ENCODE data around the gene GLI3.

GLI3 gene

GRCh38 chr7:41992881-41993867 is 243.8 kb downstream of the GLI3 start:
- Histone ChIP-seq H3F3A (ENCODE audit: low read depth) (no peaks in the 10 kb centered on the region), H3K9me3 (ENCODE audit: insufficient read depth, low read depth, low read length) (no peaks in the 10 kb centered on the region), H3K9me2 (replicated peaks; ENCODE audit: low read depth, low read length) (no peaks in the 10 kb centered on the region), H3K27me3 (ENCODE audit: insufficient read depth, low read length, poor library complexity, severe bottlenecking) (no peaks in the 10 kb centered on the region), H3K36me3 (ENCODE audit: insufficient read depth, low read length) (no peaks in the 10 kb centered on the region), H4K20me1 (ENCODE audit: insufficient read depth, low read length, poor library complexity, severe bottlenecking) (no peaks in the 10 kb centered on the region), H3K4me1 (ENCODE audit: insufficient read depth, low read length, poor library complexity, severe bottlenecking) (peaks cover 3% of the 10 kb centered on the region), H2AFZ (ENCODE audit: low read length) (no peak overlapping the region), H3K79me2 (ENCODE audit: insufficient read depth, low read length) (no peaks in the 10 kb centered on the region), H3K4me3 (ENCODE audit: low read length, poor library complexity, severe bottlenecking) (no peak overlapping the region), H3K9ac (ENCODE audit: low read depth, low read length, poor library complexity, severe bottlenecking) (no peak overlapping the region), H3K4me2 (ENCODE audit: low read depth, low read length, poor library complexity, severe bottlenecking) (no peak overlapping the region)
- TF ChIP-seq EZH2phosphoT487 (IDR thresholded peaks at IDR 0.05; ENCODE audit: borderline replicate concordance) (no peak), CTCF (conservative IDR thresholded peaks at IDR 0.05; ENCODE audit: low read length) (no peak)

- no peaks in the 10 kb centered on the region for H3F3A ChIP-seq (ENCODE audit: low read depth)
- TF ChIP-seq CTCF (conservative IDR thresholded peaks at IDR 0.05; ENCODE audit: low read length), result no peak
- no peak for TF ChIP-seq EZH2phosphoT487 (IDR thresholded peaks at IDR 0.05; ENCODE audit: borderline replicate concordance)
- H3K9ac ChIP-seq (ENCODE audit: low read depth, low read length, poor library complexity, severe bottlenecking), result no peak overlapping the region
- no peaks in the 10 kb centered on the region for H3K36me3 ChIP-seq (ENCODE audit: insufficient read depth, low read length)
- H2AFZ ChIP-seq (ENCODE audit: low read length), result no peak overlapping the region
- no peak overlapping the region for H3K4me2 ChIP-seq (ENCODE audit: low read depth, low read length, poor library complexity, severe bottlenecking)
- no peaks in the 10 kb centered on the region for H4K20me1 ChIP-seq (ENCODE audit: insufficient read depth, low read length, poor library complexity, severe bottlenecking)
- no peaks in the 10 kb centered on the region for H3K9me3 ChIP-seq (ENCODE audit: insufficient read depth, low read depth, low read length)
- no peaks in the 10 kb centered on the region for H3K79me2 ChIP-seq (ENCODE audit: insufficient read depth, low read length)
- H3K4me1 ChIP-seq (ENCODE audit: insufficient read depth, low read length, poor library complexity, severe bottlenecking), result no peaks in the 10 kb centered on the region
- no peaks in the 10 kb centered on the region for H3K27me3 ChIP-seq (ENCODE audit: insufficient read depth, low read length, poor library complexity, severe bottlenecking)
- no peak overlapping the region for H3K4me3 ChIP-seq (ENCODE audit: low read length, poor library complexity, severe bottlenecking)
- no peaks in the 10 kb centered on the region for H3K9me2 ChIP-seq (replicated peaks; ENCODE audit: low read depth, low read length)
Measured at GRCh38 chr7:41984888-41985287, 252.1 kb downstream of the GLI3 start.

GRCh38 chr7:41981046-41982040 is 255.7 kb downstream of the GLI3 start:
- no peak overlapping the region for H2AFZ ChIP-seq (ENCODE audit: low read length)
- no peak for TF ChIP-seq CTCF (conservative IDR thresholded peaks at IDR 0.05; ENCODE audit: low read length)
- TF ChIP-seq EZH2phosphoT487 (IDR thresholded peaks at IDR 0.05; ENCODE audit: borderline replicate concordance), result no peak
- H3K79me2 ChIP-seq (ENCODE audit: insufficient read depth, low read length), result no peaks in the 10 kb centered on the region
- H3K4me1 ChIP-seq (ENCODE audit: insufficient read depth, low read length, poor library complexity, severe bottlenecking), result no peaks in the 10 kb centered on the region
- H3K9ac ChIP-seq (ENCODE audit: low read depth, low read length, poor library complexity, severe bottlenecking), result no peak overlapping the region
- H3K4me2 ChIP-seq (ENCODE audit: low read depth, low read length, poor library complexity, severe bottlenecking), result no peak overlapping the region
- no peaks in the 10 kb centered on the region for H3K9me2 ChIP-seq (replicated peaks; ENCODE audit: low read depth, low read length)
- no peaks in the 10 kb centered on the region for H4K20me1 ChIP-seq (ENCODE audit: insufficient read depth, low read length, poor library complexity, severe bottlenecking)
- H3F3A ChIP-seq (ENCODE audit: low read depth), result no peaks in the 10 kb centered on the region
- H3K4me3 ChIP-seq (ENCODE audit: low read length, poor library complexity, severe bottlenecking), result no peak overlapping the region
- H3K27me3 ChIP-seq (ENCODE audit: insufficient read depth, low read length, poor library complexity, severe bottlenecking), result no peaks in the 10 kb centered on the region
- H3K36me3 ChIP-seq (ENCODE audit: insufficient read depth, low read length), result no peaks in the 10 kb centered on the region
- H3K9me3 ChIP-seq (ENCODE audit: insufficient read depth, low read depth, low read length), result no peaks in the 10 kb centered on the region

Data from Loucy (cell line).